Coronary artery (tissue), 2 donors: ENCODE data around the gene CXXC1.

ENCODE experiments used
- DNase-seq: peaks from one replicate; pipeline ENCODE4 v3.0.0-alpha.2; 2017; ENCODE audit warnings: low spot score
- H3K27ac ChIP-seq, 2 donors: fragments of 200-600 bp; sonication (generic); one replicate each; pipeline ENCODE4 v1.5.1; 2016 to 2019
- H3K4me3 ChIP-seq: fragments of 200-600 bp; sonication (generic); 2 replicates; pipeline ENCODE4 v1.5.1; 2016; ENCODE audit warnings: mild to moderate bottlenecking, moderate library complexity
- TF ChIP-seq, protein P1 (sequence below): fragments of 200-600 bp; sonication (generic); IDR thresholded peaks from one replicate; pipeline ENCODE4 v1.5.1; 2019; ENCODE audit warnings: antibody characterized with exemption

CXXC1 gene

DNA sequence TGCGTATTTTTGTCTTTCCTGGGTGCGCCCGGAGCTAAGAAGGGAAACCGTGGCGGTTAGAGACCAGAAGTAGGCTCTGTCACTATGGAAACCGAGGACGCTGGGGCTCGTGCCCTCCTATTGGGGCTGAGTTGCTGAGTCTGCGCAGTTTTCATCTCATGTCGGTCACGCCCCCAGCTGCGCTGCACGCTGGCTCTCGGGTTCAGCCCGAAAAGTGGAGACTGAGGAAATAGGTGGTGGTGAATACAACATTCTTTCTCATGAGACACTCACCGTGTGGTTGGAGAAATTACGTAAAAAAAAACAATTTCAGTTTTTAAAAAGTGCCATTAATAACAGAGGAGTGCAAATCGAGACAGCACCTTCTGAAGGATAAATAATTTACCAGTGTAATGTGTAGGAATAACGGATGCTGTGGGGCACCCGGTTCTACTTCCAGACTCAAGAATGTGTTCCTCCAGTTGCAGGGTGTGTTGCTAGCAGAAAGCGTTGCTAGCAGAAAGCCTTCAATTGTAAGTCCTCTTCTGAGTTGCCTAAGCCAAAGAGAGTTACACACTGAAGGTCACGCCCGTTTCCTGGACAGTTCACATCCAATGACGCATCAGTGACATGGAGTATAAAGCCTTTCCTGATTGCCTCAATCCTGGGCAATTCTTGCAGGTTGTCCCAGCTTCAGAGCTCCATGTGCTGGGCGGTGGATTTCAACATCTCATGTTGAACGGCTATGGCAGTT is 20.4 kb upstream of the CXXC1 start:
- DNase-seq, result peak; percentile 89
- Histone ChIP-seq H3K27ac (peak overlapping the region in 1 of 2 donors; percentile 52), H3K4me3 (peak overlapping the region; percentile 66)
- TF ChIP-seq, protein P1, sequence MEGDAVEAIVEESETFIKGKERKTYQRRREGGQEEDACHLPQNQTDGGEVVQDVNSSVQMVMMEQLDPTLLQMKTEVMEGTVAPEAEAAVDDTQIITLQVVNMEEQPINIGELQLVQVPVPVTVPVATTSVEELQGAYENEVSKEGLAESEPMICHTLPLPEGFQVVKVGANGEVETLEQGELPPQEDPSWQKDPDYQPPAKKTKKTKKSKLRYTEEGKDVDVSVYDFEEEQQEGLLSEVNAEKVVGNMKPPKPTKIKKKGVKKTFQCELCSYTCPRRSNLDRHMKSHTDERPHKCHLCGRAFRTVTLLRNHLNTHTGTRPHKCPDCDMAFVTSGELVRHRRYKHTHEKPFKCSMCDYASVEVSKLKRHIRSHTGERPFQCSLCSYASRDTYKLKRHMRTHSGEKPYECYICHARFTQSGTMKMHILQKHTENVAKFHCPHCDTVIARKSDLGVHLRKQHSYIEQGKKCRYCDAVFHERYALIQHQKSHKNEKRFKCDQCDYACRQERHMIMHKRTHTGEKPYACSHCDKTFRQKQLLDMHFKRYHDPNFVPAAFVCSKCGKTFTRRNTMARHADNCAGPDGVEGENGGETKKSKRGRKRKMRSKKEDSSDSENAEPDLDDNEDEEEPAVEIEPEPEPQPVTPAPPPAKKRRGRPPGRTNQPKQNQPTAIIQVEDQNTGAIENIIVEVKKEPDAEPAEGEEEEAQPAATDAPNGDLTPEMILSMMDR, result no peak

DNA sequence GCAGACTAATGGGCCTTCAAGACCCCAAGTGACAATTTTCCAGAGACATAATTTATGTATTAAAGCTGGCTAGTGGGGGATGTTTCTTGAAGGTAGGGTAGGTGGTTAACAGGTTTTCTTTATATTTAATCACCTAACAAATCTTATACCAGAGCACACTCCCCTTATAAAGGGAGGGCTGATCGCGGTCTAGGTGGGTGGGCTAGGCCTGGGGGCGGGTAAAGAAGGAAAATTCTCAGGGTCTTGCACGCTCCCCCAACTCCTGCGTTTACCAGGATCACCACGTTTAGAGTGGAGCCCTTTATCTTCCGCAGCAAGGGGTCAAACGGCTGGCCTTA is 19.9 kb upstream of the CXXC1 start:
- H3K4me3 ChIP-seq, result peak overlapping the region; percentile 66
- TF ChIP-seq, protein P1, result no peak
- no peak for DNase-seq
- H3K27ac ChIP-seq, result peak overlapping the region in 1 of 2 donors; percentile 52

DNA sequence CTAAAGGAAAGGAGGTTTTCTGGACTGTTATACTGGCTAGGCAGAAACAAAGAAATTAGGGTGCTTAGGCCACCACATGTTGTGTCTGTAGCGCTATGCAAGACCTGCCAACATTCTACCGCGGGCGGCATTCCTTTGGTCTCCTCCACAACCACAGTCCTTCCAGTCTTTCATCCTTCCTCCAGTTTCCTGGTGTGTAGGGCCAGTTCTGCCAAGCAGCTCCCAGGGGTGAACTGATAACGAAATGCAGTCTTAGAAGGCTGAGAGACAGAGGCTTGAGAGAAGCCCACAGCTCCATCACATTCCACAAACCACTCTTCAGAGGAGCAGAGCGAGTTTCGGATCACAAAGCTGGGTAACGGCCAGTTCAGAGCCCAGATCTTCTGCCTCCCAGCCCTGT is 19.5 kb upstream of the CXXC1 start:
- DNase-seq, result no peak
- TF ChIP-seq, protein P1, result no peak
- H3K4me3 ChIP-seq, result peak overlapping the region; percentile 66
- H3K27ac ChIP-seq, result no peak overlapping the region

DNA sequence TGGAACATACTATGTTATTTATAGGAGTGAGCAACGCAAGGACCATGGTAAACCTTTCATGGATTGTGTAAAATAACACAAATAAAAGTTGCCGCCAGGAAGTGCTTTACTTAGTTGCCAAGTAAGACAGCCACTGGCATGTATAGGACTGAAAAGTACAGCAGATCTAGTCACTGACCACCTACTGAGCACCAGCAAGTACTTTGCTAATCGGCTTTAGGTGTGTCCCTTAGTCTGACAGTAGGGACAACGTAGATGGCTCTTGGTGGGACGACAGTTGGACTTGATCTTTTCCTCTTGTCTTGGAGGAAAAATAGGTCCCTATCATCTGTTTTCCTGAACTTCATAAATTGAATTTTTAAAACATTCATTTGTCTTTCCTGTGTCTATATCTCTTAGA is 13.6 kb upstream of the CXXC1 start:
- TF ChIP-seq, protein P1, result no peak
- no peak overlapping the region for H3K4me3 ChIP-seq
- no peak overlapping the region for H3K27ac ChIP-seq
- no peak for DNase-seq

DNA sequence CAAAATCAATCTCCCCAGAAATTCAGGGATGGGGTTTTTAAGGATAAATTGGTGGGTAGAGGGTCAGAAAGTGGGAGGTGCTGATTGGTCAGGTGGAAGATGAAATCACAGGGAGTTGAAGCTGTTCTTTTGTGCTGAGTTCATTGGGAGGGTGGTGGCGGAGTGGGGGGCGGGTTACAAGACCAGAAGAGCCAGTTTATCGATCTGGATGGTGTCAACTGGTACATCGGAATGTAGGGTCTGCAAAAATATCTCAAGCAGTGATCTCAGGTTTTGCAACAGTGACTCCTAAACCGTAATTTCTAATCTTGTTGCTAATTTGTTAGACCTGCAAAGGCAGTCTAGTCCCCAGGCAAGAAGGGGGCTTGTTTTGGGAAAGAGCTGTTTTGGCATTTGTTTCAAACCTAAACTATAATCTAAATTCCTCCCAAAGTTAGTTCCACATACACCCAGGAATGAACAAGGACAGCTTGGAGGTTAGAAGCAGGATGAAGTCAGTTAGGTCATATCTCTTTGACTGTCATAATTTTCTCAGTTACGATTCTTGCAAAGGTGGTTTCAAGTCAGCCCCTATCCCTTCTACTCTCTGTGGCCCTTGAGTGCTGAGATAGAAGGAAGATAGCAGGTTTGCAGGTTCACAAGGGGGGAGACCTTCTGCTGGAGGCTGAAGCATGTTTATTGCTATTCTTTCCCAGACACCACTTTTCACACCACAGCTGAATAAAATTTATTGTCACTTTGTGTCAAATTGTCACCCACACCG is 12.3 kb upstream of the CXXC1 start:
- no peak overlapping the region for H3K4me3 ChIP-seq
- TF ChIP-seq, protein P1, result no peak
- H3K27ac ChIP-seq, result no peak overlapping the region
- no peak for DNase-seq

DNA sequence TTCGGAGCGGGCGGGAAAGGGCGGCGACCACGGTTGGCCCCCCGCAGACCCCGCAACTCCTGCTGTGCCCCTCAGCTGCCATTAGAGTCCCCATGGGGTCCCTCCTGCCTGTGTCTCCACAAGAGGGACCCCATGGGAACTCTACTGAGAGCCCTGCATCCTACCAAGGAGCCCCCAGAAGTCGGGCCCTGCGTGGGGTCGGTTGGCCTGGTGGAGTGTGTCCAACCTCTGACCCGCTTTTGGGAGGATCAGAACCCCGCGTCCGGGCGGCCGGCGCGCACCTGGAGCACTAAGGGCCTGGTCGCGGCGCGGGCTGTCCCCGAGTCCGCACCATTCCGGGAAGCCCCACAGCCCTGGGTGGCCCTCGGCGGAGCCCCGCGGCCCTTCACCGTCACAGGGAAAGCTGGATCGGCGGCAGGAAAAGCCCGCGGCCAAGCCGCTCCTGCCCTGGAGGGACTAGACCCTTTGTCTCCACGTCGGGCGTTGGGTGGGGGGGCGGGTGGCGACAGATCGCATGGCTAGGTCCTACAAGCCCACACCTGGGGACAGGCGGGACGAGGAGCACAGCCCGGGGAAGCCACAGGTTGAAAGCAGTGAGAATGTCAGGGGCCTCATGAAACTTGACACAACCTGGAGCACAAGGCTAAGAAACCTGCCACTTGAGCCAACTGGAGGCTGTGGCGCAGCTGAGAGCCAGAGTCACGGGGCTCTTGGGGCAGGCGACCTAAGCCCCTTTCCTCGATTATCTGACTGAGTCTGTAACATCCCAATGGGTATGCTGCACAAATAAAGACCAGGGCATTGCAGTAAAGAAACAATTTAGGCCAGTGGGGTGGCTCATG is 11.2 kb upstream of the CXXC1 start:
- no peak for DNase-seq
- H3K27ac ChIP-seq, result no peak overlapping the region
- TF ChIP-seq, protein P1, result no peak

More for the DNA sequence above, 11.2 kb upstream of the CXXC1 start:
- peak overlapping the region; percentile 72 for H3K4me3 ChIP-seq
